Activated CD4-positive, alpha-beta memory T cell treated with anti-CD3 and anti-CD28 coated beads for 36 hours (primary cell): ENCODE results near the gene PANK4. TPM values are rescaled to one million over a fixed set of nuclear protein-coding genes. Genes with fewer than 3 reads are reported as not detected.
A peak's percentile ranks its signal among the peaks of the same experiment; 100 is the strongest.
"Not testable (repeated sequence)": the region's sequence is repeated elsewhere in the genome, so short reads cannot be mapped to it uniquely, and the experiment has no call there.

ENCODE experiments used
- CTCF ChIA-PET: fragments of 350-600 bp; sonication (Branson Sonifier 250); formaldehyde crosslinking; loops from one replicate; lab custom pipeline; 2021; ENCODE audit warnings: antibody characterized with exemption, inconsistent platforms; lab: Charles Lee
- POLR2A ChIA-PET: fragments of 350-600 bp; sonication (Branson Sonifier 250); formaldehyde crosslinking; loops from one replicate; lab custom pipeline; 2021; ENCODE audit warnings: antibody characterized with exemption; lab: Charles Lee
- DNase-seq: peaks from one replicate; pipeline ENCODE4 v3.0.0-alpha.2; 2020
- H3K27ac Mint-ChIP-seq: one replicate; pipeline ENCODE4 v1.8.0; 2021; ENCODE audit warnings: mixed read lengths
- H3K27me3 Mint-ChIP-seq: one replicate; pipeline ENCODE4 v1.8.0; 2021; ENCODE audit warnings: mixed read lengths
- H3K36me3 Mint-ChIP-seq: one replicate; pipeline ENCODE4 v1.8.0; 2021; ENCODE audit warnings: mixed read lengths
- H3K4me1 Mint-ChIP-seq: one replicate; pipeline ENCODE4 v1.8.0; 2021; ENCODE audit warnings: low read depth, mixed read lengths
- H3K4me3 Mint-ChIP-seq: one replicate; pipeline ENCODE4 v1.8.0; 2021; ENCODE audit warnings: mild to moderate bottlenecking, mixed read lengths
- H3K9me3 Mint-ChIP-seq: one replicate; pipeline ENCODE4 v1.8.0; 2021; ENCODE audit warnings: mixed read lengths
- intact Hi-C: fragments of 100-400 bp; cut with micrococcal nuclease; formaldehyde crosslinking; loops from one replicate; pipeline ENCODE4 v1.15.1; 2023
- total RNA-seq, 2 experiments: library from RNA; stranded (reverse); gene quantifications; one replicate each; pipeline ENCODE4 v1.2.3, GENCODE V29; 2021

Gene PANK4
- total RNA-seq, result 10 to 100 TPM; 42.6 to 45.1 TPM

GRCh38 chr1:2525920-2526823 lies at the start of gene PANK4:
Gene PANK4 (minus strand): TSS chr1:2526596. CDS start chr1:2526587, 9 bp downstream.
- POLR2A ChIA-PET, result interaction anchor here (0.8 to 4.7 kb wide), 12 partner anchors 16 to 225 kb away, joined by 3 to 53 read pairs (median 10); partner anchors contain the start of genes MORN1, RER1 and TNFRSF14

GRCh38 chr1:2574350-2574749 lies 48.0 kb upstream of the PANK4 start:
- intact Hi-C loops, result no loop called here
- POLR2A ChIA-PET, result interaction anchor here (0.7 kb wide), 1 partner anchor 18 kb away, joined by 4 read pairs; the partner anchor contains the start of gene TNFRSF14
- Mint-ChIP-seq H3K27ac (no peak overlapping the region), H3K27me3 (no peaks in the 10 kb centered on the region), H3K36me3 (peaks cover 12% of the 10 kb centered on the region), H3K4me3 (no peak overlapping the region), H3K9me3 (peaks cover 19% of the 10 kb centered on the region), H3K4me1 (peaks cover 24% of the 10 kb centered on the region)
- no peak for DNase-seq
- CTCF ChIA-PET, result interaction anchor here (1.0 kb wide), 1 partner anchor 13 kb away, joined by 4 read pairs; no protein-coding TSS in a partner anchor

More at GRCh38 chr1:2525920-2526823, at the start of gene PANK4:
- Mint-ChIP-seq H3K9me3 (no peaks in the 10 kb centered on the region), H3K27me3 (peaks cover 5% of the 10 kb centered on the region), H3K36me3 (no peaks in the 10 kb centered on the region), H3K27ac (peak within 1 kb of the TSS; percentile 92), H3K4me1 (peaks cover 45% of the 10 kb centered on the region), H3K4me3 (peak within 1 kb of the TSS; percentile 85)
- CTCF ChIA-PET, result interaction anchor here (0.8 to 4.2 kb wide), 13 partner anchors 14 to 331 kb away, joined by 3 to 29 read pairs (median 4); partner anchors contain the start of genes PEX10, PRXL2B and TNFRSF14
- peak; percentile 92 for DNase-seq
- intact Hi-C loops, result loop anchor here (1.0 to 2.0 kb wide), 6 partner anchors 22 to 607 kb away; partner anchors contain the start of genes PEX10, PRXL2B and TMEM52

GRCh38 chr1:2573250-2573920 lies 47.0 kb upstream of the PANK4 start:
- H3K4me1 Mint-ChIP-seq, result peaks cover 16% of the 10 kb centered on the region
- intact Hi-C loops, result no loop called here
- H3K27me3 Mint-ChIP-seq, result no peaks in the 10 kb centered on the region
- POLR2A ChIA-PET, result interaction anchor here (0.7 kb wide), 1 partner anchor 17 kb away, joined by 4 read pairs; the partner anchor contains the start of gene TNFRSF14
- DNase-seq, result no peak
- H3K36me3 Mint-ChIP-seq, result peaks cover 9% of the 10 kb centered on the region
- no peak overlapping the region for H3K27ac Mint-ChIP-seq
- CTCF ChIA-PET, result interaction anchor here (1.0 kb wide), 1 partner anchor 12 kb away, joined by 4 read pairs; no protein-coding TSS in a partner anchor
- H3K9me3 Mint-ChIP-seq, result peaks cover 19% of the 10 kb centered on the region
- H3K4me3 Mint-ChIP-seq, result no peak overlapping the region

GRCh38 chr1:2571348-2571747 lies 45.0 kb upstream of the PANK4 start:
- no peak overlapping the region for H3K27ac Mint-ChIP-seq
- peaks cover 19% of the 10 kb centered on the region for H3K9me3 Mint-ChIP-seq
- H3K4me3 Mint-ChIP-seq, result no peak overlapping the region
- H3K36me3 Mint-ChIP-seq, result peaks cover 9% of the 10 kb centered on the region
- intact Hi-C loops, result no loop called here
- no peaks in the 10 kb centered on the region for H3K27me3 Mint-ChIP-seq
- H3K4me1 Mint-ChIP-seq, result peaks cover 5% of the 10 kb centered on the region
- POLR2A ChIA-PET, result interaction anchor here (1.2 to 1.7 kb wide), 3 partner anchors 10 to 15 kb away, joined by 4 to 10 read pairs (median 9); partner anchors contain the start of gene TNFRSF14
- CTCF ChIA-PET, result interaction anchor here (1.3 kb wide), 1 partner anchor 10 kb away, joined by 6 read pairs; no protein-coding TSS in a partner anchor
- DNase-seq, result no peak

GRCh38 chr1:2570332-2570731 lies 43.9 kb upstream of the PANK4 start:
- intact Hi-C loops, result no loop called here
- Mint-ChIP-seq H3K9me3 (peaks cover 19% of the 10 kb centered on the region), H3K27me3 (no peaks in the 10 kb centered on the region), H3K36me3 (peaks cover 9% of the 10 kb centered on the region), H3K4me3 (no peak overlapping the region), H3K4me1 (no peaks in the 10 kb centered on the region), H3K27ac (no peak overlapping the region)
- CTCF ChIA-PET, result no interaction called here
- POLR2A ChIA-PET, result interaction anchor here (1.7 kb wide), 2 partner anchors 9 to 14 kb away, joined by 9 to 10 read pairs; partner anchors contain the start of gene TNFRSF14
- DNase-seq, result no peak

- CTCF ChIA-PET, H3K27ac Mint-ChIP-seq, H3K4me1 Mint-ChIP-seq, H3K36me3 Mint-ChIP-seq, intact Hi-C loops, DNase-seq, H3K4me3 Mint-ChIP-seq, H3K27me3 Mint-ChIP-seq: not testable (repeated sequence)
- POLR2A ChIA-PET, result interaction anchor here (1.0 kb wide), 1 partner anchor 13 kb away, joined by 4 read pairs; the partner anchor contains the start of gene TNFRSF14
- peaks cover 19% of the 10 kb centered on the region for H3K9me3 Mint-ChIP-seq
These were observed 43.3 kb upstream of the PANK4 start for GRCh38 chr1:2569703-2570102.

- H3K4me3 Mint-ChIP-seq, result no peak overlapping the region
- CTCF ChIA-PET, result no interaction called here
- intact Hi-C loops, result no loop called here
- POLR2A ChIA-PET, result interaction anchor here (1.0 kb wide), 1 partner anchor 13 kb away, joined by 4 read pairs; the partner anchor contains the start of gene TNFRSF14
- H3K27ac Mint-ChIP-seq, result no peak overlapping the region
- H3K27me3 Mint-ChIP-seq, result no peaks in the 10 kb centered on the region
- peaks cover 5% of the 10 kb centered on the region for H3K4me1 Mint-ChIP-seq
- peaks cover 9% of the 10 kb centered on the region for H3K36me3 Mint-ChIP-seq
- H3K9me3 Mint-ChIP-seq, result peaks cover 16% of the 10 kb centered on the region
- no peak for DNase-seq
These were observed 42.7 kb upstream of the PANK4 start for GRCh38 chr1:2569060-2569459.

GRCh38 chr1:2568187-2568816 lies 41.9 kb upstream of the PANK4 start:
- CTCF ChIA-PET, POLR2A ChIA-PET: not testable (repeated sequence)

GRCh38 chr1:2567083-2567679 lies 40.8 kb upstream of the PANK4 start:
- Mint-ChIP-seq H3K4me3 (no peak overlapping the region), H3K27ac (no peak overlapping the region)
- POLR2A ChIA-PET, result no interaction called here

More at GRCh38 chr1:2568187-2568816, 41.9 kb upstream of the PANK4 start:
- H3K9me3 Mint-ChIP-seq, H3K27ac Mint-ChIP-seq, H3K4me3 Mint-ChIP-seq, H3K27me3 Mint-ChIP-seq, DNase-seq, H3K4me1 Mint-ChIP-seq, intact Hi-C loops: not testable (repeated sequence)
- peaks cover 12% of the 10 kb centered on the region for H3K36me3 Mint-ChIP-seq

GRCh38 chr1:2566101-2567045 lies 40.0 kb upstream of the PANK4 start:
- CTCF ChIA-PET, result no interaction called here
- POLR2A ChIA-PET, result no interaction called here

More at GRCh38 chr1:2567083-2567679, 40.8 kb upstream of the PANK4 start:
- DNase-seq, result no peak
- CTCF ChIA-PET, result no interaction called here
- intact Hi-C loops, result no loop called here
- Mint-ChIP-seq H3K36me3 (peaks cover 9% of the 10 kb centered on the region), H3K27me3 (no peaks in the 10 kb centered on the region), H3K9me3 (no peaks in the 10 kb centered on the region), H3K4me1 (peaks cover 5% of the 10 kb centered on the region)

More at GRCh38 chr1:2566101-2567045, 40.0 kb upstream of the PANK4 start:
- H3K9me3 Mint-ChIP-seq, result no peaks in the 10 kb centered on the region
- peaks cover 9% of the 10 kb centered on the region for H3K36me3 Mint-ChIP-seq
- H3K4me1 Mint-ChIP-seq, result peaks cover 6% of the 10 kb centered on the region
- H3K27me3 Mint-ChIP-seq, result no peaks in the 10 kb centered on the region
- no peak overlapping the region for H3K4me3 Mint-ChIP-seq
- no peak overlapping the region for H3K27ac Mint-ChIP-seq
- intact Hi-C loops, result no loop called here
- DNase-seq, result no peak
